GM21447 (cell line): Measurements from ENCODE around the gene FARSB.
"Not testable (repeated sequence)": the region's sequence is repeated elsewhere in the genome, so short reads cannot be mapped to it uniquely, and the experiment has no call there.

Source experiments
- ATAC-seq: cut with Tn5 transposase; IDR thresholded peaks from one replicate; pipeline ENCODE4 v1.9.1; 2021; ENCODE audit not compliant: unreplicated experiment

FARSB gene

GRCh38 chr2:222609381-222609780, 46.5 kb downstream of the FARSB start:
- no peak for ATAC-seq

DNA sequence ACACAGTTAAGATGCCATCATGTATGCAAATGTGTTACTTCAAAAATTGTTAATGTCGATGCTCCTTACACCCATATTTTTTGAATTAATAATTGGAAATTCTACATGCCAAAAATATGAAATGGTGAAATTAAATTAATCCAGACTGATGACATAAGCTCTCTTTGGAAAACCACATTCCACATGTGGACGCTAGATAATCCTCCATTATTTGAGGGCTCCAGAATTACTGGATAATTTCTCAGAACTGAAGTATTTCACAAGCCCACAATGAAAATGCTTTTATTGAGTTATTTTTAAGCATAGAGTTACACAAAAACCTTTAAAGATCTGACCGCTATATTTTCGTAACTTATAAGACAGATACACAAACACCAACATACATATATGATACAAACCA, 47.8 kb downstream of the FARSB start:
- no peak for ATAC-seq

DNA sequence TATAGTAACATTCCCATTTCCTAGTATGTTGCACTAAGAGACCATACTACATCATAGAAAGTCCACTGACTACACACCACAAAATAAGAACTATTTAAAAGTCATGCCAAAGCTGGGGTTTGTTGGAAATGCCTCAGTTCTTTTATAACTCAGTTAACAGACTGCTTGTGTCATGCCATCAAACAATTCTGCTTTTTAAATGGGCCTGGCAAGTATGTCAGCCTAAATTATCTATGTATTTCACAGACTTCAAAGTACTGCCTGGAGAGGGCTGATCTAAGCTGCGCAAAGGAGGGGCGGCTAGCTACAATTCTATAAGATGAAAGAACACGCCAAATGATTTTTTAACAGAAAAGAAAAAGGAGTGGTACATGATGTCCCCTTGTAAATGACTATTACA, 49.6 kb downstream of the FARSB start:
- no peak for ATAC-seq

DNA sequence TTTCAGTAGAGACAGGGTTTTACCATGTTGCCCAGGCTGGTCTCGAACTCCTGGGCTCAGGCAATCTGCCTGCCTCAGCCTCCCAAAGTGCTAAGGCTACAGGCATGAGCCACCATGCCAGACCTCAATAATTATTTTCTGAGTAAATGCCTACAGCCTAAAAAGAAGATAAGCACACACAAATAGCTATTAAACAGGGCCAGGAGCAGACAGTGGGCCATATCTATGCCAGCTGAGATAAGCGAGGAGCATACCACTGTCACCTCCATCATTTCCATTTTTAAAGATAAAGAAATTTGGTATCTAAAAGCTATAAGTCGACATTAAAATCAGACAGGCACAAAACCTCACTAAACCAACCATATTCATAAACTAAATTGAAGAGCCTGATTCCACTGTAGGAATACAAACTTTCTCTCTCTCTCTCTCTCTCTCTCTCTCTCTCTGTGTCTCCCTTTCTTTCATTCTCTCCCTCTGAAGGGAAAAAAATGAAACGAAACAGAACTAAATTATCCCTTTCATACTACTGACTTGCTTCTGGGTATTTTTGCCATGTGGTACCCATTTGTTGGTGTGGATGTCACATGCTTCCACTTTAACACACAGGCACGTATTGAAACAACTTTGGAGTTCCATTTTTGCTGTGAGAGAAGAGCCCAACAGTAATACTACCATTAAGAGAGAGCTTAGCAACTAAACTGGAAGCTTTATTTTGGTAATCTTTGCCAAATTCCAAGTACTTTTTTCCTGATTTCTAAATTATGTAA, 51.0 kb downstream of the FARSB start:
- no peak for ATAC-seq

GRCh38 chr2:222603501-222603900, 52.4 kb downstream of the FARSB start:
- no peak for ATAC-seq

- no peak for ATAC-seq
Observed at GRCh38 chr2:222598611-222599010, 57.3 kb downstream of the FARSB start.

DNA sequence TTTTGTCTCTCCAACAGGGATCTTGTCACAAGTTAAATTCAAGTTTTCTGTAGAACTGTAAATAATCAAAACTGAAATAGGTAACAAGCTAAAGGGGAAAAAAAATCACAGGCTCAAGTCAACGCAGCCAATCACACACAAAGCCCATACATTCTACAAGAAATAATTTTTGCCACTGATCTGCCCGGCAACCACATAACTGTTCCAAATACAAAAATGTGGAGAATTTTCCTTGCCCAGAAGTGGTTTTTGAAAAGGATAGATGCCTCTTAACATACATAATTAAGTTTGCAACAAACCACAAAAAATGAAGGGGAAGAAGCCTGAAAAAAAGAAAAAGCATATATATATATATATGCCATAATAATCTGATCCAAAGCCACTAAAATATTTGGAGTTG, 60.3 kb downstream of the FARSB start:
- ATAC-seq = no peak

- ATAC-seq = no peak
Observed at GRCh38 chr2:222594679-222595078, 61.2 kb downstream of the FARSB start.

DNA sequence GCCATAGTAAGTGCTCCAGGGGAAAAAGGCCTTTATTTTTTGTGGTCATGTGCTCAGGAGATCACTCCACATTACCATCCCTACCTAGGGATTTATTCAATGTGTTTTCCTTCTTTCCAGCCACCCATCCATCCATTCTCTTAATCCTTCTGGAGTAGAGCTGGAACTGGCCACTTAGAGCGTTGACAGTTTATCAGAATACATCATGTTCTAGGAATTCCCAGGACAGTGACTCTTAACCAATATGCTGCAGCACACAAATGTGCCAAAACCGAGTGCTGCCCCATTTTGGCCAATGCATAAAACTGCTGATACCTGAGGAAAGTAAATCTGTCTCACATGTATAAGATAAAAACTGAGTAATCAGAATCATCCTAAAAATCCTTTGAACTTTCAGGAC, 63.7 kb downstream of the FARSB start:
- no peak for ATAC-seq

DNA sequence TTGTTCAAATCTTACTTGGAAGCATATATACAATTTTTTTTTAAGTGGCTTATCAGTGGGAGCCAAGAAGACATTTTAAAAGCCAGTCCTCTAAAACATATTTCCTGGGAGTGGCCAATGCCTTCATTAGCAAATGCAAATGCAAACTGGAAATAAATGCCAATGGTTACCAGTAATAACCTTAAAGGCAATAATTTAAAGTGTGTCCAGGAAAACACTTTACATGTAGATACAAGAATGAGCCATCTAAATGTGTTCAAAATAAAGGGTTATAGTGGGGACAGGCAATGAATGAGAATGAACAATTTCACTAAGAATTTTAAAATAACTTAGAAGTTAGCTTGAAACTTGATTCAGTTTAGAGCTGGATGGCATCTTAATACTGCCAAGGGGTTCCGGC, 64.2 kb downstream of the FARSB start:
- no peak for ATAC-seq

- ATAC-seq = not testable (repeated sequence)
Observed at GRCh38 chr2:222584589-222584988, 71.3 kb downstream of the FARSB start.

DNA sequence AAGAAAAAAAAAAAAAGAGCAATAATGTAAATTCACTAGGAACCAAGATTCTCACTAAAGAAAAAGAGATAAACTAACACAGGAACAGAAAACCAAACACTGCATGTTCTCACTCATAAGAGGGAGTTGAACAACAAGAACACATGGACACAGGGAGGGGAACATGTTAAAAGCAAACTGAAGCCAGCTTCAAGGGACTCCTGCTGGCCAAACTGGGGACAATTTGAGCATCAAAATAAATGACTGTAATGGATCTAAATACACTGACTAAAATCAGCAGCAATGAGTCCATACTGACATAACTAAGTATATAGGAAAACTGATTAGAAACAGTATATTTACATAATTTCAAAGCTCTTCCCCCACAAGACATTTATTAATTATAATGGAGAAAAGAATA, 73.0 kb downstream of the FARSB start:
- ATAC-seq = no peak

GRCh38 chr2:222577341-222577740, 78.6 kb downstream of the FARSB start:
- ATAC-seq = no peak

DNA sequence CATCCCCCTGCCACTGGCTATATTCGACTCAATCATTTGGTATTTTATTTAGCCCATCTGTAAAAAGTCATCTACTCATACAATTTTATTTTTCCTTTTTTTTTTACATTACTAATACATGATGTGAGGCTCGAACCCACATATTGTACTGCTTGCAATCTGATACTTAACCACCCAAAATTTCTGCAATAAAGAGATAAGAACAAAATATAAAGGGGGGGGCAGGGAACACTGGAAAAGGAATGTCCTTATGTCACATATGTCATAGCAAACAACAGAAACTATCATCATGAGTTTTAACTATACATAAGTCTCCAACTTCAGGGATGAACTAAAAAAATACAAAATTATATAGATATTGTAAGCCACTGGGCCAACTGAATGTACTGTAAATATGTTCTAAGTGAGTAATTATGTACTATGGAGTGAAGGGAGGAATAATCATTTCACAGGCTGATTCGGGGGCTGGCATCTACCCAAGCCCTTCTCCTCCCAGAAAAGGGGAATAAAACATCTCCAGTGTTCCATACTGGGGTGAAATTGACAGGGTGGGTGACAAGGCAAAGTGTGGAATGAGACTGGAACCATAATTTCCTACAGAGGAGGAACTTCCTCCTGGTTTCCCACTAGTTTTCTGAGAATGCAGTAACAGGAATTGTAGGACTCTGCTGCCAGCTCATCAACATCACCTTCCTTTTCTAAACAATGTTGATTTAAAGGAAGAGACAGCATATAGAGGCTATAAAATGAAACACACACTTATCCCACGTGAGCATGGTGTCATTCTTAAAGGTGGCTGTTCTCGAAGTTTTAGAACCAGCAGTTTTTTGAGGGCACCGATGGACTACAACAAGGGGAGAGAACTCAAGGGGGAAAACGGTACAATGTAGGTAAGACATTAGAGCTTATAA, 79.5 kb downstream of the FARSB start:
- ATAC-seq = no peak

GRCh38 chr2:222575618-222576017, 80.3 kb downstream of the FARSB start:
- ATAC-seq = no peak

DNA sequence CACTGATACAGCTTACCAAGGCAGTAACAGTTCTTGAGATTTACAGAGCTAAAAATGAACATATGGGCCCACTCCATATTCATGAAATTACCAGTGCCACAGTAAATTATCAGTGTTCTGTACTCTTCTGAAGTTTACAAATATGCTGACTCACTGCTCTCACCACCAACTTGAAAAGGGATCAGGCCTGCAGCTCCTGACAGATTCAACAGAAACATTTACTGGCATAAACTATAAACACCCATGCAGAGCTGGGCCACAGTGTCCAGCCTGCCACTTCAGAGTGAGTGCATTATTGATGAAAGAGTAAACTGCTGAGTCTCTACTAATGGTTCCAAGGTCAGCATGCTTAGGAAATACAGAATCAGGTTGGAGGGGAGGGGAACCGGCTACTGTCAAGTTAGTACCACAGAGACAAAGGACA, 83.1 kb downstream of the FARSB start:
- ATAC-seq = no peak

- ATAC-seq = no peak
Observed at GRCh38 chr2:222572264-222572721, 83.6 kb downstream of the FARSB start.

DNA sequence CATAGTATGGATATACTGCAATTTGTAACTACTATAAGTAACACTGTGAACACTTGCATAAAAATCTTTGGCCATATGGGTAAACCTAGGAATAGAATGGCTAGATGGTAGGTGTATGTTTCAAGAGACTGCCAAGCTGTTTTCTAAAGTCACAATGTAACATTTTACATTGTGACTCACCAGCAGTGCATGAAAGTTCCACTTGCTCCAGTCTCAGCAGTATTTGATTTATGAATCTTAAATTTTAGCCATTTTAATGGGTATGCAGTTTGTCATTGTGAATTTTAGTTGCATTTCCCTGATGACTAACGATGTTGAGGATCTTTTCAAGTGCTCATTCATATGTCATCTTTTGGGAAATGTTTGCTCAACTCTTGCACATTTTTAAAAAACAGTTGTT, 86.1 kb downstream of the FARSB start:
- no peak for ATAC-seq

DNA sequence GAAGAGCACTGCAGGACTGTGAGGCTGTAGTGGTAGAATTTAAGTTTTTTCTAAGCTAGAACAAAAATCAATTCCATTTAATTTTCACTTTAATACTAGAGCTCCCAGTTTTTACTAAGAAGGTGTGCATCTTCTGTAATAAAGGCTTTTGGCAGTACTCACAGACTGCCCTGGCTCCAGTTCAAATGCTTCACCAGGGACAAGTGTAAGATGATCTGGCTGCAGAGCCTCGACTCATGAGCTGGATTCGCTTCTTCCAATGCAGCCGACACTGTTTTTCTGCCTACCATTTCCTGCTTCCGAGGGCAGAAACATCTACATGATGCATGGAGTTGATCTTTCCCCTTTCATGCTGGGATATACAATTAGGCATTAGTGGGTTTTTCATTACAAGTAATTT, 87.0 kb downstream of the FARSB start:
- no peak for ATAC-seq

DNA sequence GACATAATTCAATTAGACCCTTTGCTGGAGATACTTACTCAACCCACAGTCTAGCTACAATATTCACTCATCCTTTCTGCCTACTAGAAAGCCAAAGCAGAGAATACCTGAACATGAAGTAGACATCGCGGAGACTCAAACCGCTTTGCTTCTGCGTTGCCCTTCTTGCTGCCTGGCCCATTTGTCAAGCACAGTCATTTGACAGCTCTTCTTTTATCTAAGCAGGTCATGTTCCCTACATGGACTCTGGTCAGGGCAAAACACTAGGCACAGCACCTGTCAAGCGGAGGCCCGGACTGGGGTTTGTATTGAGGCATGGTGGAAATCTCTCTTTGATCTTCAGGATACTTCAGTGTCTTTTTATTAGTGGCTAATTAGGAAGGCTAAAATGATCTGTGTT, 89.7 kb downstream of the FARSB start:
- no peak for ATAC-seq

DNA sequence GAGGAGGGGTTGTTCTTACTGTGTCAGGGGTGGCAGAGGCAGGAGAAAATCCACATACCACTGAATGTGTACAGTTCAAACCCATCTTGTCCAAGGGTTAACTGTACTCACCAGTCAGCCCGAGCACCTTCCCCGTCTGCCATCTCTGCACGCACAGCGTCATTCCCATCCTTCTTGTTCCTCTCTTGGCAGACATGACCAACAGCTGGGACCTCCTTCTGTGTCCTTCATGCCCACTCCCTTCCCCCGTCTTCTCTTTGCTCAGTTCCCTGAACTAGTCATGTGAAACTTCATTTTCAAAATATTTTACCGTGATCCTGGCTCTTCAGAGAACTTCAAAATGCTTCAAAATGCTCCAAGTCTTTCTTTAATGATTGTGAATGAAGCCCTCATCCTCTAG, 92.0 kb downstream of the FARSB start:
- ATAC-seq = no peak

- no peak for ATAC-seq
Observed at GRCh38 chr2:222563106-222563718, 92.7 kb downstream of the FARSB start.
